ENCODE data around the gene PLK2. TPM values are rescaled to one million over a fixed set of nuclear protein-coding genes. Genes with fewer than 3 reads are reported as not detected.

The PLK2 gene
- total RNA-seq, 1 donor from 2014 or later: 34.9 TPM

GRCh38 chr5:58481066-58481676 is 21.3 kb upstream of the PLK2 start:
- DNase-seq (ENCODE audit: low spot score): no peak

- DNase-seq (ENCODE audit: low spot score): no peak
Observed at GRCh38 chr5:58477760-58478376, 18.0 kb upstream of the PLK2 start.

- no peak for DNase-seq (ENCODE audit: low spot score)
Observed at GRCh38 chr5:58475404-58475803, 15.5 kb upstream of the PLK2 start.

- DNase-seq (ENCODE audit: low spot score): no peak
Observed at GRCh38 chr5:58469896-58470295, 10.0 kb upstream of the PLK2 start.

GRCh38 chr5:58466939-58467338 is 7.1 kb upstream of the PLK2 start:
- peak; percentile 46 for DNase-seq (ENCODE audit: low spot score)

GRCh38 chr5:58462623-58463230 is 2.8 kb upstream of the PLK2 start:
- peak; percentile 61 for DNase-seq (ENCODE audit: low spot score)

GRCh38 chr5:58462154-58462553 is 2.3 kb upstream of the PLK2 start:
- peak; percentile 44 for DNase-seq (ENCODE audit: low spot score)

GRCh38 chr5:58460732-58461286 is 923 bp upstream of the PLK2 start:
- peak; percentile 94 for DNase-seq (ENCODE audit: low spot score)

GRCh38 chr5:58459146-58460001 is 512 bp downstream of the PLK2 start:
- peak; percentile 18 for DNase-seq (ENCODE audit: low spot score)

- no peak for DNase-seq (ENCODE audit: low spot score)
Observed at GRCh38 chr5:58458743-58459145, 1.1 kb downstream of the PLK2 start.

GRCh38 chr5:58458141-58458742 is 1.6 kb downstream of the PLK2 start:
- no peak for DNase-seq (ENCODE audit: low spot score)

- no peak for DNase-seq (ENCODE audit: low spot score)
Observed at GRCh38 chr5:58457050-58457449, 2.8 kb downstream of the PLK2 start.

GRCh38 chr5:58456486-58456885 is 3.4 kb downstream of the PLK2 start:
- DNase-seq (ENCODE audit: low spot score): no peak

GRCh38 chr5:58456026-58456425 is 3.9 kb downstream of the PLK2 start:
- no peak for DNase-seq (ENCODE audit: low spot score)

- no peak for DNase-seq (ENCODE audit: low spot score)
Observed at GRCh38 chr5:58455480-58455879, 4.4 kb downstream of the PLK2 start.

- DNase-seq (ENCODE audit: low spot score): no peak
Observed at GRCh38 chr5:58455066-58455465, 4.8 kb downstream of the PLK2 start.

- no peak for DNase-seq (ENCODE audit: low spot score)
Observed at GRCh38 chr5:58454025-58454424, 5.9 kb downstream of the PLK2 start.

- DNase-seq (ENCODE audit: low spot score): no peak
Observed at GRCh38 chr5:58453306-58453705, 6.6 kb downstream of the PLK2 start.

- DNase-seq (ENCODE audit: low spot score): no peak
Observed at GRCh38 chr5:58452566-58453258, 7.2 kb downstream of the PLK2 start.

- DNase-seq (ENCODE audit: low spot score): no peak
Observed at GRCh38 chr5:58451732-58452565, 7.9 kb downstream of the PLK2 start.

Data from mucosa of gallbladder (tissue), 1 donor.